Suprapubic skin (tissue), 4 donors: ENCODE data around the gene CELF4. TPM values are rescaled to one million over a fixed set of nuclear protein-coding genes. Genes with fewer than 3 reads are reported as not detected.

Experiments used
- DNase-seq, 2 donors: peaks; one replicate each; pipeline ENCODE4 v3.0.0-alpha.2; 2019; ENCODE audit warnings: low spot score in 2 of 2
- H3K27ac ChIP-seq: fragments of 200-600 bp; sonication (generic); one replicate; pipeline ENCODE4 v1.5.1; 2019
- H3K27me3 ChIP-seq: fragments of 200-600 bp; sonication (generic); one replicate; pipeline ENCODE4 v1.5.1; 2019
- H3K36me3 ChIP-seq: fragments of 200-600 bp; sonication (generic); one replicate; pipeline ENCODE4 v1.5.1; 2019
- H3K4me1 ChIP-seq: fragments of 200-600 bp; sonication (generic); one replicate; pipeline ENCODE4 v1.5.1; 2019
- H3K4me3 ChIP-seq: fragments of 200-600 bp; sonication (generic); one replicate; pipeline ENCODE4 v1.5.1; 2019; ENCODE audit warnings: mild to moderate bottlenecking
- H3K9me3 ChIP-seq: fragments of 200-600 bp; sonication (generic); one replicate; pipeline ENCODE4 v1.5.1; 2019
- EP300 ChIP-seq: sonication (generic); formaldehyde crosslinking; IDR thresholded peaks from one replicate; pipeline ENCODE4 v1.6.1; 2017; ENCODE audit warnings: antibody characterized with exemption
- POLR2A ChIP-seq, 2 donors: fragments of 450-650 bp; IDR thresholded peaks; one replicate each; pipeline ENCODE4 v1.6.1; 2017; ENCODE audit warnings: antibody characterized with exemption in 2 of 2, mild to moderate bottlenecking in 2 of 2, moderate library complexity in 2 of 2
- POLR2AphosphoS5 ChIP-seq, 3 donors: sonication (generic); formaldehyde crosslinking; IDR thresholded peaks; one replicate each; pipeline ENCODE4 v1.6.1; 2017; ENCODE audit warnings: antibody characterized with exemption in 3 of 3
- WGBS: methylation state at CpG from one replicate; pipeline ENCODE4 v1.1.5; 2018; 5-methylcytosine and 5-hydroxymethylcytosine counted together
- total RNA-seq, 4 donors: library from RNA; depleted of rRNA; stranded (reverse); fragments of >200 nt; gene quantifications; one replicate each; pipeline ENCODE4 v1.1.0, GENCODE V29; 2016
- TF ChIP-seq, protein P1 (sequence below), 2 donors: fragments of 200-600 bp in 1 of 2; fragments of 450-650 bp in 1 of 2; sonication (generic) in 1 of 2; IDR thresholded peaks; one replicate each; pipeline ENCODE4 v1.5.1; 2016 to 2019; ENCODE audit warnings: antibody characterized with exemption in 2 of 2, mild to moderate bottlenecking in 1 of 2, moderate library complexity in 1 of 2

The CELF4 gene
- total RNA-seq, 4 donors from 2014 or later = not detected

DNA sequence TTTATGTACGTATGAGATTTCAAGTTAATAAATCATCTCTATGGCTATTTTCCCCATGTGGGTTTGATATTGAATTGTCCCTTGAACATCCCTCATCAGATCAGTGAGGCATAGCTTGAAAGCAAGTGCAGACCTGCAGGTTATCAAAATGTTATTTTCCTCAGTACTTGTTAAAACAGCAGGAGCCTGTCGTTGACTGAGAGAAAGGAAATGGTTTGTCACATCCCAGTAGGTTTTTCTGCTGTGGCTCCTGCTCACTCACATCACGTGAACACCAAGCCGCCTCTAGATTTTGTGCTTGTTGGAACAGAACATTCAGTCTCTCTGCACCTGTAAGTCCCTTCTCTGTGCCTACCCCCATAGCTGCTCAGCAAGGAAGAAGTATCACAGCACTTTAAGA, 340.3 kb downstream of the CELF4 start:
- Histone ChIP-seq H3K36me3 (peaks cover 12% of the 10 kb centered on the region), H3K27me3 (no peaks in the 10 kb centered on the region), H3K4me1 (no peaks in the 10 kb centered on the region), H3K9me3 (no peaks in the 10 kb centered on the region), H3K27ac (no peak overlapping the region), H3K4me3 (no peak overlapping the region)
- no peak for TF ChIP-seq POLR2A (IDR thresholded peaks at IDR 0.05)
- no peak for TF ChIP-seq POLR2AphosphoS5 (IDR thresholded peaks at IDR 0.05)
- TF ChIP-seq EP300 = no peak
- no peak for DNase-seq
- WGBS = 71% methylated on average over 4 of the region's 4 CpGs

DNA sequence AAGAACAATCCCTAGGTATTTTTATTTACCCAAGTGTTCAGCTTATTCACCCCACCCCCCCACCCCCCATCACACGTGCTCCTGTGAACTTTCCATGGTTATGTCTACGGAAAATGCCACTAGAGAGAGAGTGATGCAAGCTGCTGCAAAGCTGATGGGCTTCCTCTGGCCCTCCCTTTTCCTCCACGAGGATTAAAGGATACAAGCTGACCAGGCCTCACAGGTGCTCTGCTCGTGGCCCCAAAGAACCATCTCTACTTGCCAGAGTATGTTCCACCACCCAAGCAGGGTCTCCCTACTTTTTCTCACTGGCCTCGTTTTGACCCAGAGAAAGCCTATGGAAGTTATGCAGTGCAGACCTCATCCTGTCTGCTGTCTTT, 342.6 kb downstream of the CELF4 start:
- H3K9me3 ChIP-seq = peaks cover 5% of the 10 kb centered on the region
- no peak overlapping the region for H3K27ac ChIP-seq
- TF ChIP-seq EP300 (no peak), POLR2A (IDR thresholded peaks at IDR 0.05) (no peak), POLR2AphosphoS5 (IDR thresholded peaks at IDR 0.05) (no peak)
- TF ChIP-seq, protein P1, sequence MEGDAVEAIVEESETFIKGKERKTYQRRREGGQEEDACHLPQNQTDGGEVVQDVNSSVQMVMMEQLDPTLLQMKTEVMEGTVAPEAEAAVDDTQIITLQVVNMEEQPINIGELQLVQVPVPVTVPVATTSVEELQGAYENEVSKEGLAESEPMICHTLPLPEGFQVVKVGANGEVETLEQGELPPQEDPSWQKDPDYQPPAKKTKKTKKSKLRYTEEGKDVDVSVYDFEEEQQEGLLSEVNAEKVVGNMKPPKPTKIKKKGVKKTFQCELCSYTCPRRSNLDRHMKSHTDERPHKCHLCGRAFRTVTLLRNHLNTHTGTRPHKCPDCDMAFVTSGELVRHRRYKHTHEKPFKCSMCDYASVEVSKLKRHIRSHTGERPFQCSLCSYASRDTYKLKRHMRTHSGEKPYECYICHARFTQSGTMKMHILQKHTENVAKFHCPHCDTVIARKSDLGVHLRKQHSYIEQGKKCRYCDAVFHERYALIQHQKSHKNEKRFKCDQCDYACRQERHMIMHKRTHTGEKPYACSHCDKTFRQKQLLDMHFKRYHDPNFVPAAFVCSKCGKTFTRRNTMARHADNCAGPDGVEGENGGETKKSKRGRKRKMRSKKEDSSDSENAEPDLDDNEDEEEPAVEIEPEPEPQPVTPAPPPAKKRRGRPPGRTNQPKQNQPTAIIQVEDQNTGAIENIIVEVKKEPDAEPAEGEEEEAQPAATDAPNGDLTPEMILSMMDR (IDR thresholded peaks at IDR 0.05) = no peak
- H3K36me3 ChIP-seq = peaks cover 12% of the 10 kb centered on the region
- no peaks in the 10 kb centered on the region for H3K27me3 ChIP-seq
- no peaks in the 10 kb centered on the region for H3K4me1 ChIP-seq
- WGBS = 83% methylated on average over 5 of the region's 5 CpGs
- DNase-seq = no peak
- H3K4me3 ChIP-seq = no peak overlapping the region

DNA sequence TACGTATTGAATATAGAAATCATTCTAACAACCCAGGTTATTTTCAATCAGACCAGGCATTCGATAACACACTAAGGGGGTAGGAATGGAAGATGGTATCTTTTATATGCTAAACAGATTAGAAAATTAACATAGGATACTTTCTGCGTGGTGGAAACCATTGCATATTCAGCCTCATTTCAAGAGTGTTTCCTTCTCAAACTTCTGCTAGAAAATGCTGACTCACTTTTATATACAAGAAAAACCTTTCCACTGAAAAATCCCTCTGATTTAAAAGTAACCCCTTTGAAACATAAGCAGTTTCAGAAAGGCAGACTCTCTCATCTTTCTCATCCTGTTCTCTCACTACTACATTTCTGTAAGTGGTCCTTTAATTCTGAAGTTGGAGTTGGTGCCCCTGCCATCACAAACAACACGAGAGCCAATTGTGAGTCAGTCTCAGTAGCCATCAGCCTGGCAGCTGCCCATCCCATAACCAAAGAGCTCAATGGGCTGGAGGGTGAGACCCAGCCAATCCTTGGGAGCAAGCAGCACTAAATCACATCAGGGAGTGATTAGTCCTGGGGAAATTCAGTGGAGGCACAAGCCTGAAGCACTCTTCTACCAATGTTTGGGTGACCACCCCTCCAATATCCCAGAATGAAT, 343.1 kb downstream of the CELF4 start:
- Histone ChIP-seq H3K9me3 (peaks cover 5% of the 10 kb centered on the region), H3K4me1 (no peaks in the 10 kb centered on the region), H3K27me3 (no peaks in the 10 kb centered on the region), H3K4me3 (no peak overlapping the region), H3K27ac (no peak overlapping the region), H3K36me3 (peaks cover 12% of the 10 kb centered on the region)
- 90% methylated on average over 4 of the region's 4 CpGs for WGBS
- TF ChIP-seq POLR2AphosphoS5 (IDR thresholded peaks at IDR 0.05) = no peak
- TF ChIP-seq EP300 = no peak
- TF ChIP-seq, protein P1 (IDR thresholded peaks at IDR 0.05) = no peak
- no peak for TF ChIP-seq POLR2A (IDR thresholded peaks at IDR 0.05)
- DNase-seq = no peak

DNA sequence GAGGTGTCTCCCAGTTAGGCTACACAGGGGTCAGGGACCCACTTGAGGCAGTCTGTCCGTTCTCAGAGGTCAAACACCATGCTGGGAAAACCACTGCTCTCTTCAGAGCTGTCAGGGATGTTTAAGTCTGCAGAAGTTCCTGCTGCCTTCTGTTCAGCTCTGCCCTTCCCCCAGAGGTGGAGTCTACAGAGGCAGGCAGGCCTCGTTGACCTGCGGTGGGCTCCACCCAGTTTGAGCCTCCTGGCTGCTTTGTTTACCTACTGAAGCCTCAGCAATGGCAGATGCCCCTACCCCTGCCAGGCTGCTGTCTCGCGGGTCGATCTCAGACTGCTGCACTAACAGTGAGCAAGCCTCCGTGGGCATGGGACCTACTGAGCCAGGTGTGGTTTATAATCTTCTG, 346.3 kb downstream of the CELF4 start:
- Histone ChIP-seq H3K27me3 (no peaks in the 10 kb centered on the region), H3K4me1 (no peaks in the 10 kb centered on the region), H3K27ac (no peak overlapping the region), H3K9me3 (peaks cover 5% of the 10 kb centered on the region), H3K4me3 (no peak overlapping the region), H3K36me3 (peaks cover 12% of the 10 kb centered on the region)
- 80% methylated on average over 3 of the region's 7 CpGs for WGBS
- no peak for TF ChIP-seq POLR2A (IDR thresholded peaks at IDR 0.05)
- no peak for TF ChIP-seq POLR2AphosphoS5 (IDR thresholded peaks at IDR 0.05)
- TF ChIP-seq, protein P1 (IDR thresholded peaks at IDR 0.05) = no peak
- TF ChIP-seq EP300 = no peak
- DNase-seq = no peak

DNA sequence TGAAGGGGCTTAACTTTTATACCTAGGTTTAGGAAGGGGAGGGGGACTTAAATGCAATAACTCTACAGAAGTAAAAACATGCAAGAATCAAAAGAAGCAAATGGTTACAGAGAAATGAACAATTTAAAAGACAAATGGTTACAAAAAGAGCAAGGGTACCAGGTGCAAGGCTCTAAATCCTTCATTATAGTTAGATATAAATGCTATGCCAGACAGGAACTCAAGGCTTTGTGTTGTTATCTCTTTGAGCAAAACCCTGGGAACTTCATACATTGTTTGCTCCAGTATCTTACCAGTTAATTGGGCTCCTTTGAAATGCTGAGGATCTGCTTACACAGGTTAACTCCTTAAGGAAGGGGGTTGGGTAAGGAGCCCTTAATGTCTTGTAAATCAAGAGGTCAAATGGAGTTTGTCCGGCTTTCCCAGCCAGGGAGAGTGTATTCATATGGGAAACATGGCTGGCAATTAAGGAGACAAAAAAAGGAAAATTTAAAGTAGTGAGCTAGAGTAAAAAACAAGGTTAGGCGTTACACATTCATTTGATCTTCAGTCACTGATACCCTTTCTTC, 347.5 kb downstream of the CELF4 start:
- Histone ChIP-seq H3K36me3 (peaks cover 9% of the 10 kb centered on the region), H3K27me3 (no peaks in the 10 kb centered on the region), H3K9me3 (peaks cover 5% of the 10 kb centered on the region), H3K4me1 (no peaks in the 10 kb centered on the region), H3K4me3 (no peak overlapping the region), H3K27ac (no peak overlapping the region)
- 49% methylated on average over 2 of the region's 2 CpGs for WGBS
- TF ChIP-seq, protein P1 (IDR thresholded peaks at IDR 0.05) = no peak
- no peak for TF ChIP-seq POLR2AphosphoS5 (IDR thresholded peaks at IDR 0.05)
- no peak for TF ChIP-seq POLR2A (IDR thresholded peaks at IDR 0.05)
- TF ChIP-seq EP300 = no peak
- DNase-seq = no peak
